ENCODE measurements around the gene HMGN1. TPM values are rescaled to one million over a fixed set of nuclear protein-coding genes. Genes with fewer than 3 reads are reported as not detected.

Gene HMGN1
- total RNA-seq, 1 experiment from 2014 or later = 335 TPM

- intact Hi-C loops (cut with micrococcal nuclease) = loop anchor here (2.0 to 10.0 kb wide), 2 partner anchors 73 to 129 kb away; partner anchors contain the start of gene LCA5L
- no peak overlapping the region for H2AFZ ChIP-seq (ENCODE audit: low read length)
- H3K79me2 ChIP-seq (ENCODE audit: low read length) = peaks cover 33% of the 10 kb centered on the region
- H3K9me2 ChIP-seq (replicated peaks; ENCODE audit: low read length) = no peaks in the 10 kb centered on the region
- no peak for TF ChIP-seq EZH2phosphoT487 (IDR thresholded peaks at IDR 0.05; ENCODE audit: borderline replicate concordance, low read length)
- TF ChIP-seq CTCF (conservative IDR thresholded peaks at IDR 0.05; ENCODE audit: low read depth, low read length) = no peak
- no peak for TF ChIP-seq EZH2 (IDR thresholded peaks at IDR 0.05; ENCODE audit: low read length, unreplicated experiment)
- no peak overlapping the region for H3K27ac ChIP-seq (ENCODE audit: low read length)
- BruUV-seq (replicated peaks) = TSS peak; percentile 0
- H3K9ac ChIP-seq (ENCODE audit: low read length) = no peak overlapping the region
- H4K20me1 ChIP-seq (ENCODE audit: low read length) = peaks cover 10% of the 10 kb centered on the region; the same call in 1 of the 2 replicates
- ChIA-PET POLR2A (ENCODE audit: unreplicated experiment) (no interaction called here), CTCF (interaction anchor here (0.6 kb wide), 1 partner anchor 86 kb away, joined by 3 read pairs; no protein-coding TSS in a partner anchor)
- peaks cover 36% of the 10 kb centered on the region for H3K4me1 ChIP-seq (ENCODE audit: insufficient read depth, low read length)
- H3F3A ChIP-seq (ENCODE audit: low read length, unreplicated experiment) = no peaks in the 10 kb centered on the region
- H3K4me3 ChIP-seq (ENCODE audit: low read length) = no peak overlapping the region
- ATAC-seq = no peak
- no peak overlapping the region for H3K4me2 ChIP-seq (ENCODE audit: low read length)
- no peaks in the 10 kb centered on the region for H3K9me3 ChIP-seq (ENCODE audit: low read length)
- H3K36me3 ChIP-seq (ENCODE audit: low read depth, low read length) = peaks cover 7% of the 10 kb centered on the region; the same call in 1 of the 2 replicates
- H3K27me3 ChIP-seq (ENCODE audit: low read length) = no peaks in the 10 kb centered on the region
- no peak for DNase-seq
Observed at GRCh38 chr21:39315603-39316445, 33.1 kb downstream of the HMGN1 start.

DNA sequence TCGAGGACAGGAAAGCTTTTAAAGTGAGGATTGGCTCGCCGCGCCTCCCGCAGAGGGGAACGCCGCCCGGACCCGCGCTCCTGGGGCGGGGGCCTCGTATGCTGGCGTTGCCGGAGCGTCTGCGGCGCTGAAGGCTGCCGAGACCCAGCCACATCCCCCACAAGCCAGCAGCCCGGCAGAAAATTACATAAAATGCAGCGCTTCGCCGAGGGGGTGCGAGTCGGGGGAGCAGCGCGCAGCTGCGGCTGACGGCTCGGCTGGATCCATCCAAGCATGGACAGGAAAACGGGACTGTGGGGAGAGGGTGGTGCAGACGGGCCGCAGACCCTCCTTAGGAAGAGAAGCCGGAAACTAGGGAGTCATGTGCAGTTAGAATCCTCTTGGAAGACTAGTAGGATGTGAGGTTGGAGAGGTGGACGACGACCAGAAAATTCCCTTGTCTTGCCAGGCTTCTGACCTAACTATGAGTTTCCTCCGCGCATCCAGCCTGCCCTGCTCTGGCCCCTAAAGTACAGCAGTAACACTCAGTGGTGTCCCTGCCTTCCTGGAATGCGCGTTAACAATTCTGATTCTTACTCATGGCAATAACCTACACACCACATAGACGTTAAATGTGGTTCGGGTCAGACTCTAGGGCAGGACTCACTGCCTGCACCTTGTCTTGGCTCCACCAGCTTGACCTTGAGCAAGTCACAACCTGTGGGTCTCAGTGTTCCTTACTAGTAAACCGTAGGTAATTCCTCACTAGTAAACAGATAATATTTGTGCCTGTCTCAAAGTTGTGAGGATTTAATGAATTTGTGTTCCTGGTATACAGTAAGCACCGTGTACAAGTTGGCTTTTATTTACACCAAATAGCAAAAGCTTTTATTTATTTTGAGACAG, 34.5 kb downstream of the HMGN1 start:
- Histone ChIP-seq H3K9me2 (replicated peaks; ENCODE audit: low read length) (no peaks in the 10 kb centered on the region), H2AFZ (ENCODE audit: low read length) (peak overlapping the region; percentile 89), H3K9me3 (ENCODE audit: low read length) (no peaks in the 10 kb centered on the region), H3K4me1 (ENCODE audit: insufficient read depth, low read length) (peaks cover 26% of the 10 kb centered on the region), H3K79me2 (ENCODE audit: low read length) (peaks cover 40% of the 10 kb centered on the region), H3K9ac (ENCODE audit: low read length) (peak overlapping the region; percentile 94), H3K27ac (ENCODE audit: low read length) (peak overlapping the region; percentile 71), H3K4me2 (ENCODE audit: low read length) (peak overlapping the region; percentile 86), H3F3A (ENCODE audit: low read length, unreplicated experiment) (no peaks in the 10 kb centered on the region), H3K36me3 (ENCODE audit: low read depth, low read length) (peaks cover 10% of the 10 kb centered on the region; the same call in 1 of the 2 replicates), H4K20me1 (ENCODE audit: low read length) (peaks cover 10% of the 10 kb centered on the region; the same call in 1 of the 2 replicates), H3K4me3 (ENCODE audit: low read length) (peak overlapping the region; percentile 77), H3K27me3 (ENCODE audit: low read length) (no peaks in the 10 kb centered on the region)
- TSS peak; percentile 79 for BruUV-seq (replicated peaks)
- TF ChIP-seq CTCF (conservative IDR thresholded peaks at IDR 0.05; ENCODE audit: low read depth, low read length) (no peak), EZH2 (IDR thresholded peaks at IDR 0.05; ENCODE audit: low read length, unreplicated experiment) (no peak), EZH2phosphoT487 (IDR thresholded peaks at IDR 0.05; ENCODE audit: borderline replicate concordance, low read length) (no peak)
- DNase-seq (peak; percentile 62), ATAC-seq (peak; percentile 25)
- intact Hi-C loops (cut with micrococcal nuclease) = loop anchor here (2.0 to 10.0 kb wide), 2 partner anchors 74 to 130 kb away; partner anchors contain the start of gene LCA5L
- CTCF ChIA-PET = no interaction called here
- POLR2A ChIA-PET (ENCODE audit: unreplicated experiment) = interaction anchor here (0.7 kb wide), 1 partner anchor 19 kb away, joined by 4 read pairs; no protein-coding TSS in a partner anchor

Measured in PC-3 (cell line).